ENCODE results near the gene TTN. TPM values are rescaled to one million over a fixed set of nuclear protein-coding genes. Genes with fewer than 3 reads are reported as not detected.

TTN gene
- total and polyA plus RNA-seq, 2 donors (not counting 1 experiment from before 2014, with no cell fraction given) = 1.7 to 46.4 TPM

GRCh38 chr2:178827111-178827510 is 19.9 kb upstream of the TTN start:
- Histone ChIP-seq H3K27ac (ENCODE audit: low read length in 2 of 2) (no peak overlapping the region), H2AFZ (ENCODE audit: insufficient read depth, low read depth, low read length, poor library complexity, severe bottlenecking) (no peak overlapping the region), H3K36me3 (replicated peaks in 1 of 2; ENCODE audit: control extremely low read depth in 1 of 2, control insufficient read depth in 1 of 2, extremely low read depth in 1 of 2, insufficient read depth in 2 of 2, low read length in 1 of 2) (no peaks in the 10 kb centered on the region), H3K27me3 (replicated peaks in 1 of 4; ENCODE audit: control extremely low read depth in 1 of 4, control insufficient read depth in 3 of 4, insufficient read depth in 4 of 4, low read length in 3 of 4) (no peaks in the 10 kb centered on the region), H3K79me2 (ENCODE audit: control insufficient read depth, insufficient read depth, low read length) (no peaks in the 10 kb centered on the region), H3K4me2 (replicated peaks; ENCODE audit: low read depth, low read length, poor library complexity, severe bottlenecking) (no peak overlapping the region), H3K4me1 (ENCODE audit: control insufficient read depth in 2 of 2, insufficient read depth in 2 of 2, low read length in 2 of 2) (no peaks in the 10 kb centered on the region), H3K9ac (ENCODE audit: low read length) (no peak overlapping the region), H3K4me3 (ENCODE audit: control extremely low read depth in 1 of 5, extremely low read depth in 1 of 5, insufficient read depth in 1 of 5, low read depth in 2 of 5, low read length in 4 of 5) (no peak overlapping the region), H3K9me3 (ENCODE audit: control extremely low read depth in 1 of 3, control insufficient read depth in 2 of 3, insufficient read depth in 1 of 3, low read length in 2 of 3) (no peaks in the 10 kb centered on the region), H4K20me1 (ENCODE audit: control insufficient read depth, insufficient read depth, low read length, poor library complexity, severe bottlenecking) (no peaks in the 10 kb centered on the region)
- H3K27me3 Mint-ChIP-seq = no peaks in the 10 kb centered on the region
- no CpG with 5 or more reads among the region's 1 CpG for WGBS (ENCODE audit: insufficient coverage)
- intact Hi-C loops (cut with micrococcal nuclease) = no loop called here
- ChIA-PET CTCF (no interaction called here), POLR2A (no interaction called here)
- no peaks in the 10 kb centered on the region for H3K9me3 Mint-ChIP-seq (ENCODE audit: insufficient read depth)
- no peak overlapping the region for H3K4me3 Mint-ChIP-seq
- H3K27ac Mint-ChIP-seq = no peak overlapping the region
- DNase-seq (no peak), ATAC-seq (ENCODE audit: low read depth) (no peak)
- TF ChIP-seq CTCF (IDR thresholded peaks at IDR 0.05) (no peak), EZH2 (IDR thresholded peaks at IDR 0.05; ENCODE audit: borderline replicate concordance, insufficient read depth, low read depth, low read length, poor library complexity, severe bottlenecking) (no peak)
- peaks cover 12% of the 10 kb centered on the region for H3K4me1 Mint-ChIP-seq

GRCh38 chr2:178825183-178825582 is 18.0 kb upstream of the TTN start:
- ATAC-seq (ENCODE audit: low read depth) (no peak), DNase-seq (no peak)
- Histone ChIP-seq H3K27me3 (replicated peaks in 1 of 4; ENCODE audit: control extremely low read depth in 1 of 4, control insufficient read depth in 3 of 4, insufficient read depth in 4 of 4, low read length in 3 of 4) (no peaks in the 10 kb centered on the region), H3K9me3 (ENCODE audit: control extremely low read depth in 1 of 3, control insufficient read depth in 2 of 3, insufficient read depth in 1 of 3, low read length in 2 of 3) (no peaks in the 10 kb centered on the region), H4K20me1 (ENCODE audit: control insufficient read depth, insufficient read depth, low read length, poor library complexity, severe bottlenecking) (no peaks in the 10 kb centered on the region), H3K79me2 (ENCODE audit: control insufficient read depth, insufficient read depth, low read length) (no peaks in the 10 kb centered on the region), H3K9ac (ENCODE audit: low read length) (no peak overlapping the region), H3K4me1 (ENCODE audit: control insufficient read depth in 2 of 2, insufficient read depth in 2 of 2, low read length in 2 of 2) (no peaks in the 10 kb centered on the region), H3K4me3 (ENCODE audit: control extremely low read depth in 1 of 5, extremely low read depth in 1 of 5, insufficient read depth in 1 of 5, low read depth in 2 of 5, low read length in 4 of 5) (no peak overlapping the region), H3K4me2 (replicated peaks; ENCODE audit: low read depth, low read length, poor library complexity, severe bottlenecking) (no peak overlapping the region), H3K27ac (ENCODE audit: low read length in 2 of 2) (no peak overlapping the region), H3K36me3 (replicated peaks in 1 of 2; ENCODE audit: control extremely low read depth in 1 of 2, control insufficient read depth in 1 of 2, extremely low read depth in 1 of 2, insufficient read depth in 2 of 2, low read length in 1 of 2) (no peaks in the 10 kb centered on the region), H2AFZ (ENCODE audit: insufficient read depth, low read depth, low read length, poor library complexity, severe bottlenecking) (no peak overlapping the region)
- WGBS (ENCODE audit: insufficient coverage) = no CpG with 5 or more reads among the region's 1 CpG
- H3K9me3 Mint-ChIP-seq (ENCODE audit: insufficient read depth) = no peaks in the 10 kb centered on the region
- no peak overlapping the region for H3K27ac Mint-ChIP-seq
- ChIA-PET CTCF (no interaction called here), POLR2A (no interaction called here)
- TF ChIP-seq EZH2 (IDR thresholded peaks at IDR 0.05; ENCODE audit: borderline replicate concordance, insufficient read depth, low read depth, low read length, poor library complexity, severe bottlenecking) (no peak), CTCF (IDR thresholded peaks at IDR 0.05) (no peak)
- H3K27me3 Mint-ChIP-seq = no peaks in the 10 kb centered on the region
- H3K4me3 Mint-ChIP-seq = no peak overlapping the region
- intact Hi-C loops (cut with micrococcal nuclease) = no loop called here
- peaks cover 13% of the 10 kb centered on the region for H3K4me1 Mint-ChIP-seq

Measured in B cell (primary cell).